Panc1 (cell line): ENCODE measurements around the gene ZNF385C. TPM values are rescaled to one million over a fixed set of nuclear protein-coding genes. Genes with fewer than 3 reads are reported as not detected.

ENCODE experiments used
- ATAC-seq: fragments of 200-7000 bp; cut with Tn5 transposase; 2 replicates; pipeline ENCODE4 v1.9.1; 2020; ENCODE audit warnings: mild to moderate bottlenecking, moderate library complexity
- BruUV-seq: library from RNA; stranded (reverse); fragments of 400-500 nt; replicated peaks from 2 replicates; lab custom pipeline; 2021; lab: Mats Ljungman, UMichigan
- CTCF ChIA-PET: fragments of 300-600 bp; sonication (Branson Sonifier 250); formaldehyde crosslinking; loops from one replicate; lab custom pipeline; 2022; ENCODE audit warnings: antibody characterized with exemption; lab: Charles Lee
- POLR2A ChIA-PET: fragments of 300-600 bp; sonication (Branson Sonifier 250); formaldehyde crosslinking; loops from one replicate; lab custom pipeline; 2022; ENCODE audit warnings: antibody characterized with exemption; lab: Charles Lee
- DNase-seq: peaks from one replicate; pipeline ENCODE4 v3.0.0-alpha.2; 2010; ENCODE audit warnings: low read depth, low spot score
- H3K27ac ChIP-seq: 2 replicates; pipeline ENCODE4 v1.5.1; 2011; ENCODE audit warnings: mild to moderate bottlenecking, low read length, inconsistent platforms
- H3K27me3 ChIP-seq: fragments of 200-500 bp; sonication (Bioruptor generic); 2 replicates; pipeline ENCODE4 v1.6.0; 2014; ENCODE audit warnings: low read length, inconsistent platforms; ENCODE audit not compliant: control insufficient read depth, insufficient read depth
- H3K36me3 ChIP-seq: fragments of 200-500 bp; sonication (Bioruptor generic); 2 replicates; pipeline ENCODE4 v1.5.1; 2014; ENCODE audit warnings: inconsistent platforms, mild to moderate bottlenecking, low read length, moderate library complexity; ENCODE audit not compliant: control insufficient read depth, insufficient read depth
- H3K4me1 ChIP-seq: 2 replicates; pipeline ENCODE4 v1.5.1; 2011; ENCODE audit warnings: inconsistent platforms, mild to moderate bottlenecking, low read length, moderate library complexity; ENCODE audit not compliant: control insufficient read depth, insufficient read depth
- H3K4me3 ChIP-seq, 2 experiments: 2 replicates each; pipeline ENCODE4 v1.5.1; 2011 to 2012; ENCODE audit warnings: low read depth in 2 of 2, low read length in 2 of 2, mild to moderate bottlenecking in 2 of 2, inconsistent platforms in 1 of 2, moderate library complexity in 1 of 2
- H3K9me3 ChIP-seq: fragments of 200-500 bp; sonication (Bioruptor generic); 2 replicates; pipeline ENCODE4 v1.5.1; 2014; ENCODE audit warnings: low read depth, mild to moderate bottlenecking, inconsistent platforms, low read length, moderate library complexity; ENCODE audit not compliant: control insufficient read depth, insufficient read depth
- POLR2AphosphoS5 ChIP-seq: IDR thresholded peaks from 2 replicates; pipeline ENCODE4 v1.6.1; 2012; ENCODE audit warnings: mild to moderate bottlenecking, low read depth, low read length, moderate library complexity
- SIN3A ChIP-seq: IDR thresholded peaks from 2 replicates; pipeline ENCODE4 v1.6.1; 2012; ENCODE audit warnings: low read depth, mild to moderate bottlenecking, low read length, moderate library complexity, borderline replicate concordance; ENCODE audit not compliant: insufficient read depth
- TCF7L2 ChIP-seq: IDR thresholded peaks from 2 replicates; pipeline ENCODE4 v1.6.1; 2011; ENCODE audit warnings: mild to moderate bottlenecking, low read depth, low read length, inconsistent platforms
- in situ Hi-C: cut with HindIII; loops from 2 replicates; pipeline ENCODE4 v1.10.0; 2016; ENCODE audit warnings: low sequenced_read_pairs, low pct_unique_long_range_greater_than_20kb
- intact Hi-C: fragments of 100-400 bp; cut with micrococcal nuclease; formaldehyde crosslinking; loops from one replicate; pipeline ENCODE4 v1.10.0; 2022; ENCODE audit not compliant: unreplicated experiment
- total RNA-seq: library from RNA; stranded (reverse); gene quantifications from one replicate; pipeline ENCODE4 v1.2.1, GENCODE V29; 2021; ENCODE audit not compliant: unreplicated experiment
- TF ChIP-seq, protein P1 (sequence below): fragments of 450-650 bp; IDR thresholded peaks from 2 replicates; pipeline ENCODE4 v1.5.1; 2017; ENCODE audit warnings: mild to moderate bottlenecking
- TF ChIP-seq, protein P2 (sequence below), 2 experiments: IDR thresholded peaks; 2 replicates each; pipeline ENCODE4 v1.6.1; 2011 to 2012; ENCODE audit warnings: low read depth in 2 of 2, control low read depth in 1 of 2, low read length in 1 of 2, mild to moderate bottlenecking in 1 of 2, moderate library complexity in 1 of 2; ENCODE audit not compliant: insufficient read depth in 1 of 2

The ZNF385C gene
- total RNA-seq, 1 experiment from 2014 or later: 0.21 TPM

DNA sequence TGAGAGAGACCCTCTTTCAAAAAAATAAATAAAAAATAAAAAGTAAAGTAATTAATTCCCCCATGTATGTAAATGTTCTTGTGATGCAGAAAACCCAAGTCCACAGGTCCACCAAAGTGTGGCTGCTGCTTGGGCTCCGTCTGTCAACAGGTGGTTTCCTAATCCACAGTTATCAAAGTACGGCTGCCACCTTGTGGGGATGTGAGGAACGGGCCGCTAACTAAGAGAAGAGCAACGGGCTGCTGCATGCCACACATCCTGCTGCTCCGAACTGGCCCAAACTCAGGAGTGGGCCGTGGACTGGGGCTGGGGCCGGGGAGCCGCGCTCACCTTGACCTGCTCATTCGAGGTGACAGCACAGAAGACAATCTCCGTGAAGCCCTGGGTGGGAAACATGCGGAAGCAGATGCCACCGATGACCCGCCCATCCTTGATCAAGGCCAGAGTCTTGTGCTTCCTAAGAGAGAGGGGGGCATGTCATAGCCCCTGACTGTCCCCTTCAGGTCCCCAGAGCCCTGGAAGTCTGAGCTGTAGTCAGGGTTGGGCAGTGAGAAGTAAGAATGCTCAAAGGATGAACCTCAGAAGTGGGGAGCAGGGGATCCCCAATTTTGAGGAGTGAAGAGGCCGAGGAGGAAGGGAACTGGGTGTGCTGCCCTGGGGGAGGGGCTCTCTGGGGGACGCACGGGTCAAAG lies 18.6 kb upstream of the ZNF385C start:
- Histone ChIP-seq H3K27ac (no peak overlapping the region), H3K27me3 (no peaks in the 10 kb centered on the region), H3K4me1 (peaks cover 16% of the 10 kb centered on the region), H3K36me3 (no peaks in the 10 kb centered on the region), H3K9me3 (no peaks in the 10 kb centered on the region), H3K4me3 (no peak overlapping the region)
- DNase-seq (no peak), ATAC-seq (0 out of 2 replicates have a peak, but pooled peaks have one; percentile 19)
- POLR2A ChIA-PET: no interaction called here
- CTCF ChIA-PET: no interaction called here
- no TSS peak for BruUV-seq
- TF ChIP-seq, protein P1, sequence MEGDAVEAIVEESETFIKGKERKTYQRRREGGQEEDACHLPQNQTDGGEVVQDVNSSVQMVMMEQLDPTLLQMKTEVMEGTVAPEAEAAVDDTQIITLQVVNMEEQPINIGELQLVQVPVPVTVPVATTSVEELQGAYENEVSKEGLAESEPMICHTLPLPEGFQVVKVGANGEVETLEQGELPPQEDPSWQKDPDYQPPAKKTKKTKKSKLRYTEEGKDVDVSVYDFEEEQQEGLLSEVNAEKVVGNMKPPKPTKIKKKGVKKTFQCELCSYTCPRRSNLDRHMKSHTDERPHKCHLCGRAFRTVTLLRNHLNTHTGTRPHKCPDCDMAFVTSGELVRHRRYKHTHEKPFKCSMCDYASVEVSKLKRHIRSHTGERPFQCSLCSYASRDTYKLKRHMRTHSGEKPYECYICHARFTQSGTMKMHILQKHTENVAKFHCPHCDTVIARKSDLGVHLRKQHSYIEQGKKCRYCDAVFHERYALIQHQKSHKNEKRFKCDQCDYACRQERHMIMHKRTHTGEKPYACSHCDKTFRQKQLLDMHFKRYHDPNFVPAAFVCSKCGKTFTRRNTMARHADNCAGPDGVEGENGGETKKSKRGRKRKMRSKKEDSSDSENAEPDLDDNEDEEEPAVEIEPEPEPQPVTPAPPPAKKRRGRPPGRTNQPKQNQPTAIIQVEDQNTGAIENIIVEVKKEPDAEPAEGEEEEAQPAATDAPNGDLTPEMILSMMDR: peak; percentile 76
- TF ChIP-seq SIN3A: no peak
- in situ Hi-C loops (no loop called here), intact Hi-C loops (no loop called here)

DNA sequence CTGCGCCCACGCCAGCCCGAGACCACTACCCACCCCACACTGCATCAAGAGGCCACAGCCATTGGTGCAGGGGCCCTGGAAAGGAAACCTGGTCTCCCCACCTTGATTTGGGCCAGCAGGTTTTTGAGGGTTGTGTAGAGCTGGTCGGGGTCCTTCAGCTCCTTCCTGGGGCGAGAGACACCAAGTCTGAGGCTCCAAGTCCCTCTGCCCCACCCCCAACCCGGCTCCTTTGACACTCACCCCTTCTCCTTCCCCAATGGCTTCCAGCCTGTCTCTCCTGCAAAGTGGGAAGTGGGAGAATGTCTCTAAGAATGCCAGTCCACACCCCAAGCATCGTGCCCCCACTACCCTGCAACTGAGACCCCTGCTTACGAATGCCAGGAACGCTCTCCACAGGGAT lies 15.8 kb upstream of the ZNF385C start:
- Histone ChIP-seq H3K4me1 (peaks cover 9% of the 10 kb centered on the region), H3K36me3 (no peaks in the 10 kb centered on the region), H3K27me3 (no peaks in the 10 kb centered on the region), H3K27ac (no peak overlapping the region), H3K9me3 (no peaks in the 10 kb centered on the region), H3K4me3 (no peak overlapping the region)
- intact Hi-C loops: loop anchor here (5.0 kb wide), 1 partner anchor 152 kb away; no protein-coding TSS in a partner anchor
- DNase-seq (no peak), ATAC-seq (no peak)
- TF ChIP-seq SIN3A: no peak
- no peak for TF ChIP-seq POLR2AphosphoS5
- TF ChIP-seq, protein P2, sequence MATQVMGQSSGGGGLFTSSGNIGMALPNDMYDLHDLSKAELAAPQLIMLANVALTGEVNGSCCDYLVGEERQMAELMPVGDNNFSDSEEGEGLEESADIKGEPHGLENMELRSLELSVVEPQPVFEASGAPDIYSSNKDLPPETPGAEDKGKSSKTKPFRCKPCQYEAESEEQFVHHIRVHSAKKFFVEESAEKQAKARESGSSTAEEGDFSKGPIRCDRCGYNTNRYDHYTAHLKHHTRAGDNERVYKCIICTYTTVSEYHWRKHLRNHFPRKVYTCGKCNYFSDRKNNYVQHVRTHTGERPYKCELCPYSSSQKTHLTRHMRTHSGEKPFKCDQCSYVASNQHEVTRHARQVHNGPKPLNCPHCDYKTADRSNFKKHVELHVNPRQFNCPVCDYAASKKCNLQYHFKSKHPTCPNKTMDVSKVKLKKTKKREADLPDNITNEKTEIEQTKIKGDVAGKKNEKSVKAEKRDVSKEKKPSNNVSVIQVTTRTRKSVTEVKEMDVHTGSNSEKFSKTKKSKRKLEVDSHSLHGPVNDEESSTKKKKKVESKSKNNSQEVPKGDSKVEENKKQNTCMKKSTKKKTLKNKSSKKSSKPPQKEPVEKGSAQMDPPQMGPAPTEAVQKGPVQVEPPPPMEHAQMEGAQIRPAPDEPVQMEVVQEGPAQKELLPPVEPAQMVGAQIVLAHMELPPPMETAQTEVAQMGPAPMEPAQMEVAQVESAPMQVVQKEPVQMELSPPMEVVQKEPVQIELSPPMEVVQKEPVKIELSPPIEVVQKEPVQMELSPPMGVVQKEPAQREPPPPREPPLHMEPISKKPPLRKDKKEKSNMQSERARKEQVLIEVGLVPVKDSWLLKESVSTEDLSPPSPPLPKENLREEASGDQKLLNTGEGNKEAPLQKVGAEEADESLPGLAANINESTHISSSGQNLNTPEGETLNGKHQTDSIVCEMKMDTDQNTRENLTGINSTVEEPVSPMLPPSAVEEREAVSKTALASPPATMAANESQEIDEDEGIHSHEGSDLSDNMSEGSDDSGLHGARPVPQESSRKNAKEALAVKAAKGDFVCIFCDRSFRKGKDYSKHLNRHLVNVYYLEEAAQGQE (IDR thresholded peaks at IDR 0.05; ENCODE audit: insufficient read depth in 1 of 2, low read depth in 2 of 2, low read length in 1 of 2): no peak
- TF ChIP-seq TCF7L2: no peak
- TF ChIP-seq, protein P1: no peak
- ChIA-PET CTCF (no interaction called here), POLR2A (no interaction called here)
- BruUV-seq: no TSS peak
- in situ Hi-C loops: no loop called here
